Endothelial cell of umbilical vein (primary cell): ENCODE data around the gene UFSP1. TPM values are rescaled to one million over a fixed set of nuclear protein-coding genes. Genes with fewer than 3 reads are reported as not detected.
"Not testable (repeated sequence)": the region's sequence is repeated elsewhere in the genome, so short reads cannot be mapped to it uniquely, and the experiment has no call there.

Experiments
- BruUV-seq: library from RNA; stranded (reverse); fragments of 400-500 nt; replicated peaks from 2 replicates; lab custom pipeline; 2021; lab: Mats Ljungman, UMichigan
- CTCF ChIA-PET: fragments of 300-600, 350-600 bp; sonication (Branson Sonifier 250); formaldehyde crosslinking; loops from one replicate; lab custom pipeline; 2021; ENCODE audit warnings: antibody characterized with exemption, inconsistent platforms; lab: Charles Lee
- POLR2A ChIA-PET: fragments of 300-600, 350-600 bp; sonication (Branson Sonifier 250); formaldehyde crosslinking; loops from one replicate; lab custom pipeline; 2021; ENCODE audit warnings: antibody characterized with exemption, inconsistent platforms; lab: Charles Lee
- DNase-seq: peaks from one replicate; pipeline ENCODE4 v3.0.0-alpha.2; 2011; ENCODE audit warnings: low read depth, low spot score
- FAIRE-seq: peaks from 2 replicates; lab custom pipeline; 2011; peaks lifted over from hg19 to GRCh38; lab: Jason Lieb, UNC
- H2AFZ ChIP-seq: 2 replicates; pipeline ENCODE4 v1.6.0; 2012; ENCODE audit warnings: low read depth, low read length, control low read depth, inconsistent platforms
- H3K27ac ChIP-seq: 2 replicates; pipeline ENCODE4 v1.5.1; 2011; ENCODE audit warnings: low read depth, mild to moderate bottlenecking, control low read depth, low read length, moderate library complexity; ENCODE audit not compliant: insufficient read depth
- H3K27me3 ChIP-seq, 2 experiments: 2 replicates each; pipeline versions ENCODE4 v1.6.0 to v1.6.1; 2011; ENCODE audit warnings: low read length in 2 of 2, mixed read lengths in 1 of 2; ENCODE audit not compliant: control insufficient read depth in 2 of 2, insufficient read depth in 2 of 2
- H3K36me3 ChIP-seq, 2 experiments: 2 replicates in 1 of 2; 3 replicates in 1 of 2; pipeline ENCODE4 v1.5.1; 2011; ENCODE audit warnings: low read length in 2 of 2, mild to moderate bottlenecking in 1 of 2, moderate library complexity in 1 of 2; ENCODE audit not compliant: control insufficient read depth in 2 of 2, insufficient read depth in 2 of 2; ENCODE audit errors: extremely low read depth in 1 of 2
- H3K4me1 ChIP-seq: 3 replicates; pipeline ENCODE4 v1.5.1; 2011; ENCODE audit warnings: mild to moderate bottlenecking, low read length; ENCODE audit not compliant: control insufficient read depth, insufficient read depth; ENCODE audit errors: extremely low read depth
- H3K4me2 ChIP-seq: 2 replicates; pipeline ENCODE4 v1.6.1; 2011; ENCODE audit warnings: low read length, control low read depth, mixed read lengths; ENCODE audit not compliant: insufficient read depth
- H3K4me3 ChIP-seq, 3 experiments: fragments of 200-600 bp in 1 of 3; sonication (generic), shearing (Covaris generic) in 1 of 3; replicated peaks in 1 of 3; 2 replicates each; pipeline ENCODE4 v1.5.1; 2011 to 2016; ENCODE audit warnings: control low read depth in 3 of 3, low read length in 3 of 3, mild to moderate bottlenecking in 2 of 3, inconsistent platforms in 1 of 3, low read depth in 1 of 3, moderate library complexity in 1 of 3; ENCODE audit not compliant: insufficient read depth in 1 of 3
- H3K79me2 ChIP-seq: 2 replicates; pipeline ENCODE4 v1.6.0; 2012; ENCODE audit warnings: low read length, inconsistent platforms; ENCODE audit not compliant: control insufficient read depth, insufficient read depth
- H3K9ac ChIP-seq: replicated peaks from 2 replicates; pipeline ENCODE3; 2011; ENCODE audit warnings: low read length, control low read depth; ENCODE audit not compliant: insufficient read depth; ENCODE audit errors: extremely low read depth
- H3K9me1 ChIP-seq: replicated peaks from 3 replicates; pipeline ENCODE4 v1.6.0; 2011; ENCODE audit warnings: mild to moderate bottlenecking, low read length; ENCODE audit not compliant: control insufficient read depth, insufficient read depth; ENCODE audit errors: extremely low read depth
- H3K9me3 ChIP-seq: replicated peaks from 2 replicates; pipeline ENCODE4 v1.5.1; 2012; ENCODE audit warnings: low read length, inconsistent platforms; ENCODE audit not compliant: control insufficient read depth, insufficient read depth
- H4K20me1 ChIP-seq: replicated peaks from 2 replicates; pipeline ENCODE3; 2011; ENCODE audit warnings: mild to moderate bottlenecking, low read length; ENCODE audit not compliant: control insufficient read depth, insufficient read depth; ENCODE audit errors: extremely low read depth
- EZH2 ChIP-seq: IDR thresholded peaks from 2 replicates; pipeline ENCODE4 v1.6.1; 2012; ENCODE audit warnings: borderline replicate concordance, low read depth, mild to moderate bottlenecking, moderate library complexity, low read length, inconsistent platforms; ENCODE audit not compliant: severe bottlenecking
- FOS ChIP-seq: IDR thresholded peaks from 2 replicates; pipeline ENCODE4 v1.6.1; 2011; ENCODE audit warnings: mild to moderate bottlenecking, low read length, moderate library complexity, borderline replicate concordance; ENCODE audit not compliant: insufficient read depth
- GATA2 ChIP-seq: IDR thresholded peaks from 2 replicates; pipeline ENCODE4 v1.7.0; 2011; ENCODE audit warnings: low read depth, mild to moderate bottlenecking, moderate library complexity, mixed read lengths, low read length; ENCODE audit not compliant: insufficient read length, insufficient read depth
- JUN ChIP-seq: IDR thresholded peaks from 2 replicates; pipeline ENCODE4 v1.6.1; 2011; ENCODE audit warnings: borderline replicate concordance, low read depth; ENCODE audit not compliant: insufficient read length, insufficient read depth
- MYC ChIP-seq: IDR thresholded peaks from one replicate; pipeline ENCODE4 v1.6.1; 2011; ENCODE audit warnings: mild to moderate bottlenecking, low read depth, low read length
- POLR2A ChIP-seq: IDR thresholded peaks from 2 replicates; pipeline ENCODE4 v1.6.1; 2012; ENCODE audit warnings: low read depth, mild to moderate bottlenecking, control low read depth, low read length
- POLR2AphosphoS5 ChIP-seq: IDR thresholded peaks from 2 replicates; pipeline ENCODE4 v1.6.1; 2012; ENCODE audit warnings: low read depth, mild to moderate bottlenecking, control low read depth, low read length, moderate library complexity; ENCODE audit not compliant: insufficient read depth
- dilution Hi-C: fragments of 300-500 bp; cut with MboI; formaldehyde crosslinking; loops from one replicate; pipeline ENCODE4 v1.15.0; 2019; ENCODE audit warnings: low sequenced_read_pairs; ENCODE audit not compliant: extremely low pct_ligation_motif_present
- intact Hi-C: fragments of 100-400 bp; cut with micrococcal nuclease; formaldehyde crosslinking; loops from one replicate; pipeline ENCODE4 v1.10.0; 2022
- polyA plus RNA-seq, 4 experiments: library from polyadenylated mRNA; depleted of rRNA in 3 of 4; stranded (reverse) in 3 of 4; unstranded in 1 of 4; fragments of >200 nt; gene quantifications; 2 replicates each; pipeline versions ENCODE4 v1.2.1 to v1.2.3, GENCODE V29; 2011 to 2012; ENCODE audit warnings: missing spikeins in 1 of 4
- total RNA-seq: library from RNA; stranded (reverse); gene quantifications from 2 replicates; pipeline ENCODE4 v1.2.3, GENCODE V29; 2021
- TF ChIP-seq, protein P1 (sequence below), 2 donors: IDR thresholded peaks; 1 replicate in 1 of 2; 2 replicates in 1 of 2; pipeline ENCODE4 v1.5.1; 2011; ENCODE audit warnings: low read length in 2 of 2, mild to moderate bottlenecking in 2 of 2, moderate library complexity in 2 of 2, control low read depth in 1 of 2, inconsistent platforms in 1 of 2, low read depth in 1 of 2; ENCODE audit not compliant: insufficient read depth in 1 of 2; ENCODE audit errors: extremely low read depth in 1 of 2
- TF ChIP-seq, protein P2 (sequence below): IDR thresholded peaks from 2 replicates; pipeline ENCODE4 v1.6.1; 2011; ENCODE audit not compliant: insufficient read depth, insufficient read length

Gene UFSP1
- total and polyA plus RNA-seq, 2 donors (not counting 3 experiments of a cell fraction or from before 2014, with no cell fraction given), result 0.84 to 0.93 TPM

DNA sequence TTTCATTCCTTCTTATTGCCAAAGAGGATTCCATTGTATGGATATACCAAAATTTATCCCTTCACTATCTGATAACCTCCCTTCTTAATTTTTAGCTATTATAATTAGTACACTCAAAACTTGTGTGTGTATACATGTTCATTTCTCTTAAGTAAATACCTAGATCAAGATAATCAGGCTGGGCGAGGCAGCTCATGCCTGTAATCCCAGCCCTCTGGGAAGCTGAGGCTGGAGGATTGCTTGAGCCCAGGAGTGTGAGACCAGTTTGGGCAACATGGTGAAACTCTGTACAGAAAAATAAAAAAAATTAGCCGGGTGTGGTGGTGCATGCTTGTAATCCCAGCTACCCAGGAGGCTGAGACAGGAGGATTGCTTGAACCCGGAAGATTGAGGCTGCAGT is 22.0 kb upstream of the UFSP1 start:
- no peak for TF ChIP-seq POLR2AphosphoS5
- no peak for TF ChIP-seq MYC
- TF ChIP-seq EZH2, result no peak
- TF ChIP-seq, protein P1, sequence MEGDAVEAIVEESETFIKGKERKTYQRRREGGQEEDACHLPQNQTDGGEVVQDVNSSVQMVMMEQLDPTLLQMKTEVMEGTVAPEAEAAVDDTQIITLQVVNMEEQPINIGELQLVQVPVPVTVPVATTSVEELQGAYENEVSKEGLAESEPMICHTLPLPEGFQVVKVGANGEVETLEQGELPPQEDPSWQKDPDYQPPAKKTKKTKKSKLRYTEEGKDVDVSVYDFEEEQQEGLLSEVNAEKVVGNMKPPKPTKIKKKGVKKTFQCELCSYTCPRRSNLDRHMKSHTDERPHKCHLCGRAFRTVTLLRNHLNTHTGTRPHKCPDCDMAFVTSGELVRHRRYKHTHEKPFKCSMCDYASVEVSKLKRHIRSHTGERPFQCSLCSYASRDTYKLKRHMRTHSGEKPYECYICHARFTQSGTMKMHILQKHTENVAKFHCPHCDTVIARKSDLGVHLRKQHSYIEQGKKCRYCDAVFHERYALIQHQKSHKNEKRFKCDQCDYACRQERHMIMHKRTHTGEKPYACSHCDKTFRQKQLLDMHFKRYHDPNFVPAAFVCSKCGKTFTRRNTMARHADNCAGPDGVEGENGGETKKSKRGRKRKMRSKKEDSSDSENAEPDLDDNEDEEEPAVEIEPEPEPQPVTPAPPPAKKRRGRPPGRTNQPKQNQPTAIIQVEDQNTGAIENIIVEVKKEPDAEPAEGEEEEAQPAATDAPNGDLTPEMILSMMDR (IDR thresholded peaks at IDR 0.05; ENCODE audit: extremely low read depth in 1 of 2, insufficient read depth in 1 of 2, low read depth in 1 of 2, low read length in 2 of 2), result no peak
- TF ChIP-seq POLR2A, result no peak
- no peak for TF ChIP-seq FOS
- no peak for TF ChIP-seq GATA2
- TF ChIP-seq, protein P2, sequence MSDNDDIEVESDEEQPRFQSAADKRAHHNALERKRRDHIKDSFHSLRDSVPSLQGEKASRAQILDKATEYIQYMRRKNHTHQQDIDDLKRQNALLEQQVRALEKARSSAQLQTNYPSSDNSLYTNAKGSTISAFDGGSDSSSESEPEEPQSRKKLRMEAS, result no peak
- TF ChIP-seq JUN, result no peak
- intact Hi-C loops (no loop called here), dilution Hi-C loops (no loop called here)
- no peak for DNase-seq
- CTCF ChIA-PET, result no interaction called here
- H3K9ac ChIP-seq, result no peak overlapping the region
- POLR2A ChIA-PET, result no interaction called here
- H3K79me2 ChIP-seq, result no peaks in the 10 kb centered on the region
- H4K20me1 ChIP-seq, result no peaks in the 10 kb centered on the region
- BruUV-seq, result no TSS peak
- H3K9me3 ChIP-seq, result no peaks in the 10 kb centered on the region
- no peak overlapping the region for H2AFZ ChIP-seq
- H3K4me1 ChIP-seq, result no peaks in the 10 kb centered on the region
- FAIRE-seq, result no peak
- no peak overlapping the region for H3K27ac ChIP-seq
- no peaks in the 10 kb centered on the region for H3K9me1 ChIP-seq
- H3K36me3 ChIP-seq, result no peaks in the 10 kb centered on the region
- H3K4me3 ChIP-seq, result no peak overlapping the region
- no peaks in the 10 kb centered on the region for H3K27me3 ChIP-seq
- H3K4me2 ChIP-seq, result no peak overlapping the region

DNA sequence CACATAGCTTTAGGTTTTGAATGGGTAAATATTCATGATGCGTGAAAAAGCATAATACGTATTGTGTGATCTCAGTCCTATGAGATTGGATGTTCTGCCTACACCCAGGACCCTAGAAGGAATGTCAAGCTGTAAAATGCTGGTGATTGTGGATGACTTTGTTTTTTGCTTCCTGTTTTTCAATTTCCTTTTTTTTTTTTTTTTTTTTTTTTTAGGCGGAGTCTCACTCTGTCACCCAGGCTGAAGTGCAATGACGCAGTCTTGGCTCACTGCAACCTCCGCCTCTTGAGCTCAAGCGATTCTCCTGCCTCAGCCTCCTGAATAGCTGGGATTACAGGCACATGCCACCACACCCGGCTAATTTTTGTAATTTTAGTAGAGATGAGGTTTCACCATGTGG is 20.9 kb upstream of the UFSP1 start:
- BruUV-seq, H3K36me3 ChIP-seq, H3K27ac ChIP-seq, H3K79me2 ChIP-seq, H3K9ac ChIP-seq, DNase-seq, intact Hi-C loops, H3K4me3 ChIP-seq, H3K27me3 ChIP-seq, POLR2A ChIA-PET, H2AFZ ChIP-seq, H3K9me1 ChIP-seq, H3K9me3 ChIP-seq, H4K20me1 ChIP-seq, H3K4me2 ChIP-seq, FAIRE-seq, H3K4me1 ChIP-seq, dilution Hi-C loops: not testable (repeated sequence)
- CTCF ChIA-PET, result interaction anchor here (1.0 kb wide), 1 partner anchor 167 kb away, joined by 3 read pairs; no protein-coding TSS in a partner anchor
